ENCODE data around the gene ACTG1.

- no peak for TF ChIP-seq EP300 (IDR thresholded peaks at IDR 0.05)
- no peak for TF ChIP-seq POLR2A (IDR thresholded peaks at IDR 0.05; ENCODE audit: low read depth)
Observed at GRCh38 chr17:81483862-81484194, 28.8 kb downstream of the ACTG1 start.

Measured in esophagus muscularis mucosa (tissue), 2 donors.